H1 (cell line): ENCODE measurements around the gene INPP4A. TPM values are rescaled to one million over a fixed set of nuclear protein-coding genes. Genes with fewer than 3 reads are reported as not detected.

ENCODE experiments used
- CTCF ChIA-PET: fragments of 300-600 bp; sonication (Branson Sonifier 250); formaldehyde crosslinking; loops from one replicate; lab custom pipeline; 2021; ENCODE audit not compliant: partially characterized antibody; lab: Charles Lee
- POLR2A ChIA-PET: fragments of 300-600 bp; sonication (Branson Sonifier 250); formaldehyde crosslinking; loops from one replicate; lab custom pipeline; 2021; ENCODE audit warnings: inconsistent platforms; ENCODE audit not compliant: partially characterized antibody; lab: Charles Lee
- DNase-seq, 2 experiments: peaks; one replicate each; pipeline versions ENCODE4 v3.0.0 to v3.0.0-alpha.2; 2010 to 2022; ENCODE audit warnings: low spot score in 2 of 2, low read depth in 1 of 2, mixed read lengths in 1 of 2
- FAIRE-seq: peaks from 2 replicates; lab custom pipeline; 2011; peaks lifted over from hg19 to GRCh38; lab: Jason Lieb, UNC
- H2AFZ ChIP-seq: 2 replicates; pipeline ENCODE4 v1.8.1; 2012; ENCODE audit warnings: low read length, inconsistent platforms
- H2AK5ac ChIP-seq: 2 replicates; pipeline ENCODE4 v1.6.1; 2013; ENCODE audit warnings: low read depth, low read length
- H2BK120ac ChIP-seq: replicated peaks from 2 replicates; pipeline ENCODE3; 2013; ENCODE audit warnings: low read depth, low read length, inconsistent platforms
- H2BK12ac ChIP-seq: 2 replicates; pipeline ENCODE4 v1.6.1; 2013; ENCODE audit warnings: low read depth, low read length
- H2BK15ac ChIP-seq: 2 replicates; pipeline ENCODE4 v1.6.1; 2013; ENCODE audit warnings: low read length
- H2BK20ac ChIP-seq: 2 replicates; pipeline ENCODE4 v1.6.1; 2013; ENCODE audit warnings: low read length
- H2BK5ac ChIP-seq: 2 replicates; pipeline ENCODE4 v1.6.1; 2013; ENCODE audit warnings: low read depth, low read length
- H3K14ac ChIP-seq: 2 replicates; pipeline ENCODE4 v1.6.1; 2013; ENCODE audit warnings: inconsistent platforms; ENCODE audit not compliant: insufficient read length
- H3K18ac ChIP-seq: 2 replicates; pipeline ENCODE4 v1.6.1; 2013; ENCODE audit warnings: low read length; ENCODE audit errors: extremely low read depth
- H3K23ac ChIP-seq: 2 replicates; pipeline ENCODE4 v1.6.1; 2013; ENCODE audit warnings: inconsistent platforms; ENCODE audit not compliant: insufficient read length
- H3K23me2 ChIP-seq: 2 replicates; pipeline ENCODE4 v1.6.1; 2013; ENCODE audit warnings: low read depth, low read length
- H3K27ac ChIP-seq: 2 replicates; pipeline ENCODE4 v1.6.1; 2011; ENCODE audit warnings: low read depth, low read length, inconsistent platforms
- H3K27me3 ChIP-seq, 4 experiments: replicated peaks in 1 of 4; 1 replicate in 1 of 4; 2 replicates in 3 of 4; pipeline versions ENCODE4 v1.6.1 to v1.8.1; 2011 to 2013; ENCODE audit warnings: low read length in 3 of 4, mild to moderate bottlenecking in 3 of 4, inconsistent platforms in 2 of 4, mixed read lengths in 2 of 4, moderate library complexity in 1 of 4; ENCODE audit not compliant: control insufficient read depth in 3 of 4, insufficient read depth in 3 of 4; ENCODE audit errors: extremely low read depth in 1 of 4
- H3K36me3 ChIP-seq, 4 experiments: 2 replicates each; pipeline versions ENCODE4 v1.6.1 to v1.8.1; 2011 to 2013; ENCODE audit warnings: mild to moderate bottlenecking in 4 of 4, low read length in 3 of 4, moderate library complexity in 2 of 4, control low read depth in 1 of 4, inconsistent platforms in 1 of 4; ENCODE audit not compliant: insufficient read depth in 4 of 4, control insufficient read depth in 2 of 4
- H3K4ac ChIP-seq: replicated peaks from 2 replicates; pipeline ENCODE3; 2013; ENCODE audit warnings: low read length, low read depth, mixed read lengths, inconsistent platforms; ENCODE audit not compliant: insufficient read length
- H3K4me1 ChIP-seq, 4 experiments: replicated peaks in 1 of 4; 1 replicate in 1 of 4; 2 replicates in 3 of 4; pipeline versions ENCODE4 v1.6.1 to v1.8.1; 2011 to 2013; ENCODE audit warnings: low read length in 3 of 4, inconsistent platforms in 2 of 4, mixed read lengths in 1 of 4; ENCODE audit not compliant: insufficient read depth in 4 of 4, control insufficient read depth in 3 of 4
- H3K4me2 ChIP-seq, 2 experiments: 2 replicates each; pipeline versions ENCODE4 v1.6.1 to v1.8.1; 2011 to 2013; ENCODE audit warnings: low read depth in 2 of 2, low read length in 2 of 2, control low read depth in 1 of 2, inconsistent platforms in 1 of 2, mild to moderate bottlenecking in 1 of 2; ENCODE audit not compliant: insufficient read depth in 1 of 2
- H3K4me3 ChIP-seq, 4 experiments: fragments of 200-600, 300-600 bp in 1 of 4; sonication (generic), shearing (Covaris generic), sonication (Bioruptor Twin) in 1 of 4; 2 replicates each; pipeline versions ENCODE4 v1.5.1 to v1.8.1; 2011 to 2016; ENCODE audit warnings: low read length in 4 of 4, low read depth in 3 of 4, control low read depth in 2 of 4, inconsistent platforms in 2 of 4, mild to moderate bottlenecking in 2 of 4, mixed read lengths in 1 of 4, moderate library complexity in 1 of 4; ENCODE audit not compliant: insufficient read depth in 2 of 4; ENCODE audit errors: extremely low read depth in 1 of 4
- H3K56ac ChIP-seq: replicated peaks from 2 replicates; pipeline ENCODE3; 2013; ENCODE audit warnings: low read depth, mild to moderate bottlenecking, mixed read lengths, low read length, inconsistent platforms; ENCODE audit not compliant: insufficient read length
- H3K79me1 ChIP-seq: 2 replicates; pipeline ENCODE4 v1.6.1; 2013; ENCODE audit warnings: low read depth, low read length, control low read depth
- H3K79me2 ChIP-seq, 2 experiments: 2 replicates each; pipeline versions ENCODE4 v1.6.1 to v1.8.1; 2012 to 2013; ENCODE audit warnings: low read length in 2 of 2, mild to moderate bottlenecking in 2 of 2, inconsistent platforms in 1 of 2; ENCODE audit not compliant: insufficient read depth in 2 of 2, control insufficient read depth in 1 of 2
- H3K9ac ChIP-seq, 4 experiments: replicated peaks in 1 of 4; 1 replicate in 1 of 4; 2 replicates in 3 of 4; pipeline versions ENCODE4 v1.6.1 to v1.8.1; 2011 to 2013; ENCODE audit warnings: low read depth in 3 of 4, low read length in 3 of 4, control low read depth in 2 of 4, mild to moderate bottlenecking in 2 of 4, moderate library complexity in 2 of 4, inconsistent platforms in 1 of 4; ENCODE audit errors: extremely low read depth in 1 of 4
- H3K9me3 ChIP-seq, 2 experiments: 2 replicates each; pipeline versions ENCODE4 v1.6.1 to v1.8.1; 2012 to 2013; ENCODE audit warnings: mild to moderate bottlenecking in 2 of 2, moderate library complexity in 2 of 2, control low read depth in 1 of 2, inconsistent platforms in 1 of 2, low read depth in 1 of 2, low read length in 1 of 2, mixed read lengths in 1 of 2; ENCODE audit not compliant: insufficient read depth in 2 of 2
- H4K20me1 ChIP-seq, 2 experiments: replicated peaks in 1 of 2; 2 replicates each; pipeline versions ENCODE3 to v1.8.1; 2011 to 2013; ENCODE audit warnings: inconsistent platforms in 2 of 2, low read length in 2 of 2, mild to moderate bottlenecking in 1 of 2; ENCODE audit not compliant: insufficient read depth in 2 of 2, control insufficient read depth in 1 of 2
- H4K5ac ChIP-seq: 2 replicates; pipeline ENCODE4 v1.6.1; 2013; ENCODE audit warnings: low read length, low read depth, mixed read lengths, inconsistent platforms; ENCODE audit not compliant: insufficient read length
- H4K8ac ChIP-seq: 2 replicates; pipeline ENCODE4 v1.8.0; 2013; ENCODE audit warnings: mild to moderate bottlenecking, moderate library complexity, low read length, inconsistent platforms; ENCODE audit not compliant: insufficient read depth; ENCODE audit errors: extremely low read depth
- H4K91ac ChIP-seq: replicated peaks from 2 replicates; pipeline ENCODE3; 2013; ENCODE audit warnings: low read length, mixed read lengths, inconsistent platforms; ENCODE audit not compliant: insufficient read length
- ATF2 ChIP-seq: IDR thresholded peaks from 2 replicates; pipeline ENCODE4 v1.6.1; 2012; ENCODE audit warnings: low read length, inconsistent platforms
- CEBPB ChIP-seq: IDR thresholded peaks from 2 replicates; pipeline ENCODE4 v1.6.1; 2012; ENCODE audit warnings: low read depth, low read length
- CHD1 ChIP-seq: IDR thresholded peaks from 2 replicates; pipeline ENCODE4 v1.6.1; 2012; ENCODE audit warnings: low read depth, low read length, improper control_type of control experiment
- EZH2 ChIP-seq: fragments of 200-600 bp; sonication (generic); IDR thresholded peaks from 2 replicates; pipeline ENCODE4 v1.7.1; 2012; ENCODE audit warnings: low read depth, mild to moderate bottlenecking, moderate library complexity, low read length, inconsistent platforms; ENCODE audit not compliant: severe bottlenecking
- KDM1A ChIP-seq: fragments of 200-600, 300-600 bp; sonication (generic); IDR thresholded peaks from 2 replicates; pipeline ENCODE4 v1.7.1; 2016; ENCODE audit warnings: mild to moderate bottlenecking, low read length, borderline replicate concordance
- MAFK ChIP-seq: IDR thresholded peaks from 2 replicates; pipeline ENCODE4 v1.6.1; 2012; ENCODE audit warnings: low read depth, mild to moderate bottlenecking, improper control_type of control experiment, low read length
- POLR2A ChIP-seq, 2 experiments: IDR thresholded peaks; 1 replicate in 1 of 2; 2 replicates in 1 of 2; pipeline ENCODE4 v1.6.1; 2011; ENCODE audit warnings: low read depth in 2 of 2, low read length in 2 of 2, mild to moderate bottlenecking in 2 of 2; ENCODE audit errors: control extremely low read depth in 1 of 2
- RAD21 ChIP-seq, 2 experiments: IDR thresholded peaks in 1 of 2; conservative IDR thresholded peaks in 1 of 2; 2 replicates each; pipeline ENCODE4 v1.6.1; 2011; ENCODE audit warnings: low read depth in 2 of 2, low read length in 2 of 2, improper control_type of control experiment in 1 of 2, inconsistent platforms in 1 of 2, mild to moderate bottlenecking in 1 of 2, moderate library complexity in 1 of 2
- SIX5 ChIP-seq: IDR thresholded peaks from 2 replicates; pipeline ENCODE4 v1.6.1; 2011; ENCODE audit warnings: mild to moderate bottlenecking, low read depth, low read length
- SP1 ChIP-seq: IDR thresholded peaks from 2 replicates; pipeline ENCODE4 v1.6.1; 2011; ENCODE audit warnings: low read depth, low read length
- SRF ChIP-seq: IDR thresholded peaks from 2 replicates; pipeline ENCODE4 v1.6.1; 2011; ENCODE audit warnings: mild to moderate bottlenecking, low read depth, low read length, moderate library complexity
- TAF1 ChIP-seq: IDR thresholded peaks from 2 replicates; pipeline ENCODE4 v1.6.1; 2011; ENCODE audit warnings: mild to moderate bottlenecking, low read depth, low read length
- TAF7 ChIP-seq: optimal IDR thresholded peaks from 2 replicates; pipeline ENCODE3; 2011; ENCODE audit warnings: low read depth, mild to moderate bottlenecking, inconsistent platforms, low read length, moderate library complexity, borderline replicate concordance
- WGBS, 2 experiments: shearing (Covaris generic) in 1 of 2; methylation state at CpG; one replicate each; pipeline versions ENCODE4 v1.1.6 to v1.1.7; 2013 to 2015; ENCODE audit warnings: low lambda C conversion rate in 2 of 2, mixed read lengths in 2 of 2, inconsistent platforms in 1 of 2, low coverage in 1 of 2, missing lambda C conversion rate in 1 of 2; ENCODE audit not compliant: insufficient replicate concordance in 2 of 2, insufficient coverage in 1 of 2, insufficient read length in 1 of 2; ENCODE audit errors: extremely low coverage in 1 of 2, missing lambda C conversion rate in 1 of 2; 5-methylcytosine and 5-hydroxymethylcytosine counted together
- polyA plus RNA-seq, 7 experiments: library from polyadenylated mRNA; depleted of rRNA in 3 of 7; stranded (reverse) in 5 of 7; unstranded in 2 of 7; fragments of >200 nt in 5 of 7; fragments of 200-250 nt in 2 of 7; gene quantifications; 1 replicate in 5 of 7; 2 replicates in 1 of 7; 4 replicates in 1 of 7; pipeline versions ENCODE4 v1.2.1 to v1.2.3, GENCODE V29; 2011 to 2013; ENCODE audit warnings: missing spikeins in 2 of 7, mixed read lengths in 2 of 7
- total RNA-seq: library from RNA; stranded (reverse); fragmentation: NEBNext Ultra II Directional; extraction: Animal tissue kit (Norgen Biotek cat#: 25700); gene quantifications from 2 replicates; pipeline ENCODE4 v1.2.1, GENCODE V29; 2021

INPP4A gene
- total and polyA plus RNA-seq, 2 of the 8 experiments (the other 6 are each of a cell fraction or from before 2014, with no cell fraction given): 25.6 to 34.3 TPM

GRCh38 chr2:98617149-98617548, 172.5 kb downstream of the INPP4A start:
- Histone ChIP-seq H3K9ac (no peak overlapping the region), H3K14ac (no peak overlapping the region), H3K36me3 (peaks cover 0 to 46% (median 22%) of the 10 kb centered on the region in 4 experiments; a peak in 6 of 8 replicates), H4K91ac (no peak overlapping the region), H3K9me3 (no peaks in the 10 kb centered on the region), H3K79me1 (0 out of 2 replicates have a peak, but pooled peaks cover 3% of the 10 kb centered on the region), H3K4me1 (no peaks in the 10 kb centered on the region), H3K27ac (no peak overlapping the region), H3K27me3 (peaks cover 0 to 1% (median 0%) of the 10 kb centered on the region in 4 experiments; a peak in 1 of 7 replicates), H4K20me1 (no peaks in the 10 kb centered on the region), H2BK20ac (no peak overlapping the region), H3K23me2 (no peaks in the 10 kb centered on the region), H3K18ac (no peak overlapping the region), H3K79me2 (no peaks in the 10 kb centered on the region), H4K5ac (no peak overlapping the region), H3K4me2 (no peak overlapping the region), H2BK15ac (no peak overlapping the region), H2BK120ac (no peak overlapping the region), H2AFZ (no peak overlapping the region), H2BK5ac (no peak overlapping the region), H2AK5ac (no peak overlapping the region), H3K4ac (no peak overlapping the region), H3K4me3 (no peak overlapping the region), H3K56ac (no peak overlapping the region), H2BK12ac (no peak overlapping the region), H4K8ac (no peak overlapping the region), H3K23ac (no peak overlapping the region)
- POLR2A ChIA-PET: interaction anchor here (1.9 kb wide), 1 partner anchor 8 kb away, joined by 6 read pairs; no protein-coding TSS in a partner anchor
- CTCF ChIA-PET: interaction anchor here (1.3 kb wide), 1 partner anchor 19 kb away, joined by 4 read pairs; no protein-coding TSS in a partner anchor
- FAIRE-seq (no peak), DNase-seq (no peak)
- 84% methylated on average over 5 of the region's 5 CpGs; no CpG with 5 or more reads in 1 of the 2 experiments for WGBS, 2 experiments
- no peak for TF ChIP-seq CEBPB
- no peak for TF ChIP-seq SRF
- no peak for TF ChIP-seq TAF1
- TF ChIP-seq TAF7: no peak
- TF ChIP-seq SIX5: no peak
- no peak for TF ChIP-seq KDM1A
- TF ChIP-seq EZH2: no peak
- no peak for TF ChIP-seq SP1
- TF ChIP-seq POLR2A (IDR thresholded peaks at IDR 0.05; ENCODE audit: control extremely low read depth in 1 of 2, low read depth in 2 of 2, low read length in 2 of 2): no peak
- TF ChIP-seq ATF2: no peak
- TF ChIP-seq RAD21 (IDR thresholded peaks at IDR 0.05 in 1 of 2, conservative IDR thresholded peaks at IDR 0.05 in 1 of 2; ENCODE audit: low read depth in 2 of 2, low read length in 2 of 2): no peak
- TF ChIP-seq CHD1: no peak
- TF ChIP-seq MAFK: no peak
